ENCODE results near the gene SAMD1. TPM values are rescaled to one million over a fixed set of nuclear protein-coding genes. Genes with fewer than 3 reads are reported as not detected.

The SAMD1 gene
- total and polyA plus RNA-seq, 2 of the 8 experiments (the other 6 are each of a cell fraction or from before 2014, with no cell fraction given): 40.0 to 100 TPM

- no peaks in the 10 kb centered on the region for H3K36me3 ChIP-seq (ENCODE audit: control insufficient read depth in 2 of 4, insufficient read depth in 4 of 4, low read length in 3 of 4)
- H3K4me1 ChIP-seq (replicated peaks in 1 of 4; ENCODE audit: control insufficient read depth in 3 of 4, insufficient read depth in 4 of 4, low read length in 3 of 4): peaks cover 0 to 6% (median 2%) of the 10 kb centered on the region in 4 experiments; a peak in 4 of 7 replicates
- WGBS, 2 experiments (ENCODE audit: extremely low coverage in 1 of 2, insufficient coverage in 1 of 2, insufficient read length in 1 of 2, insufficient replicate concordance in 2 of 2, low coverage in 1 of 2, low lambda C conversion rate in 2 of 2, missing lambda C conversion rate in 1 of 2): 85% methylated on average over 11 of the region's 11 CpGs; no CpG with 5 or more reads in 1 of the 2 experiments
- no peak overlapping the region for H3K27ac ChIP-seq (ENCODE audit: low read depth, low read length)
- POLR2A ChIA-PET (ENCODE audit: partially characterized antibody): interaction anchor here (1.1 to 1.8 kb wide), 3 partner anchors 8 to 91 kb away, joined by 3 to 5 read pairs (median 4); partner anchors contain the start of gene RFX1
- H3K79me2 ChIP-seq (ENCODE audit: control insufficient read depth in 1 of 2, insufficient read depth in 2 of 2, low read length in 2 of 2): no peaks in the 10 kb centered on the region
- H2BK12ac ChIP-seq (ENCODE audit: low read depth, low read length): no peak overlapping the region
- no peaks in the 10 kb centered on the region for H4K20me1 ChIP-seq (replicated peaks in 1 of 2; ENCODE audit: control insufficient read depth in 1 of 2, insufficient read depth in 2 of 2, low read length in 2 of 2)
- CTCF ChIA-PET (ENCODE audit: partially characterized antibody): interaction anchor here (0.5 to 9.9 kb wide), 9 partner anchors 12 to 171 kb away, joined by 3 to 66 read pairs (median 5); partner anchors contain the start of gene MISP3
- H3K56ac ChIP-seq (replicated peaks; ENCODE audit: insufficient read length, low read depth, low read length): no peak overlapping the region
- no peak overlapping the region for H3K14ac ChIP-seq (ENCODE audit: insufficient read length)
- no peak overlapping the region for H3K4me2 ChIP-seq (ENCODE audit: insufficient read depth in 1 of 2, low read depth in 2 of 2, low read length in 2 of 2)
- H4K91ac ChIP-seq (replicated peaks; ENCODE audit: insufficient read length, low read length): no peak overlapping the region
- no peaks in the 10 kb centered on the region; a peak in 1 of 4 replicates for H3K9me3 ChIP-seq (ENCODE audit: insufficient read depth in 2 of 2, low read depth in 1 of 2, low read length in 1 of 2)
- no peak overlapping the region for H3K4me3 ChIP-seq (ENCODE audit: extremely low read depth in 1 of 4, insufficient read depth in 2 of 4, low read depth in 3 of 4, low read length in 4 of 4)
- H2AFZ ChIP-seq (ENCODE audit: low read length): no peak overlapping the region
- H3K23ac ChIP-seq (ENCODE audit: insufficient read length): no peak overlapping the region
- no peak overlapping the region for H3K4ac ChIP-seq (replicated peaks; ENCODE audit: insufficient read length, low read depth, low read length)
- no peak overlapping the region for H2AK5ac ChIP-seq (ENCODE audit: low read depth, low read length)
- DNase-seq (ENCODE audit: low read depth in 1 of 2, low spot score in 2 of 2) (no peak), FAIRE-seq (no peak)
- H3K23me2 ChIP-seq (ENCODE audit: low read depth, low read length): peaks cover 11% of the 10 kb centered on the region; the same call in 1 of the 2 replicates
- no peak overlapping the region for H2BK5ac ChIP-seq (ENCODE audit: low read depth, low read length)
- no peak overlapping the region for H3K18ac ChIP-seq (ENCODE audit: extremely low read depth, low read length)
- H4K5ac ChIP-seq (ENCODE audit: insufficient read length, low read depth, low read length): no peak overlapping the region
- H4K8ac ChIP-seq (ENCODE audit: extremely low read depth, insufficient read depth, low read length): no peak overlapping the region
- peaks cover 3 to 8% (median 6%) of the 10 kb centered on the region in 4 experiments for H3K27me3 ChIP-seq (replicated peaks in 1 of 4; ENCODE audit: control insufficient read depth in 3 of 4, extremely low read depth in 1 of 4, insufficient read depth in 3 of 4, low read length in 3 of 4)
- H2BK15ac ChIP-seq (ENCODE audit: low read length): no peak overlapping the region
- H2BK20ac ChIP-seq (ENCODE audit: low read length): no peak overlapping the region
- no peak overlapping the region for H3K9ac ChIP-seq (replicated peaks in 1 of 4; ENCODE audit: extremely low read depth in 1 of 4, low read depth in 3 of 4, low read length in 3 of 4)
- no peaks in the 10 kb centered on the region for H3K79me1 ChIP-seq (ENCODE audit: low read depth, low read length)
- no peak overlapping the region for H2BK120ac ChIP-seq (replicated peaks; ENCODE audit: low read depth, low read length)
- TF ChIP-seq TAF1 (IDR thresholded peaks at IDR 0.05; ENCODE audit: low read depth, low read length) (no peak), CHD2 (IDR thresholded peaks at IDR 0.05; ENCODE audit: low read length) (no peak), POU5F1 (IDR thresholded peaks at IDR 0.05; ENCODE audit: low read depth, low read length) (no peak), EZH2 (IDR thresholded peaks at IDR 0.05; ENCODE audit: low read depth, low read length, severe bottlenecking) (no peak), ASH2L (IDR thresholded peaks at IDR 0.05; ENCODE audit: low read length) (no peak), PHF8 (conservative IDR thresholded peaks at IDR 0.05; ENCODE audit: low read depth, low read length) (no peak), MAFK (IDR thresholded peaks at IDR 0.05; ENCODE audit: low read depth, low read length) (no peak), CEBPB (IDR thresholded peaks at IDR 0.05; ENCODE audit: low read depth, low read length) (no peak), CREB1 (IDR thresholded peaks at IDR 0.05) (no peak), SIRT6 (IDR thresholded peaks at IDR 0.05; ENCODE audit: low read length) (no peak), EP300 (IDR thresholded peaks at IDR 0.05; ENCODE audit: borderline replicate concordance in 1 of 2, low read depth in 2 of 2, low read length in 2 of 2) (no peak), GABPA (IDR thresholded peaks at IDR 0.05; ENCODE audit: borderline replicate concordance, insufficient read depth, low read length) (no peak)
- TF ChIP-seq, protein P1, sequence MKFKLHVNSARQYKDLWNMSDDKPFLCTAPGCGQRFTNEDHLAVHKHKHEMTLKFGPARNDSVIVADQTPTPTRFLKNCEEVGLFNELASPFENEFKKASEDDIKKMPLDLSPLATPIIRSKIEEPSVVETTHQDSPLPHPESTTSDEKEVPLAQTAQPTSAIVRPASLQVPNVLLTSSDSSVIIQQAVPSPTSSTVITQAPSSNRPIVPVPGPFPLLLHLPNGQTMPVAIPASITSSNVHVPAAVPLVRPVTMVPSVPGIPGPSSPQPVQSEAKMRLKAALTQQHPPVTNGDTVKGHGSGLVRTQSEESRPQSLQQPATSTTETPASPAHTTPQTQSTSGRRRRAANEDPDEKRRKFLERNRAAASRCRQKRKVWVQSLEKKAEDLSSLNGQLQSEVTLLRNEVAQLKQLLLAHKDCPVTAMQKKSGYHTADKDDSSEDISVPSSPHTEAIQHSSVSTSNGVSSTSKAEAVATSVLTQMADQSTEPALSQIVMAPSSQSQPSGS (IDR thresholded peaks at IDR 0.05; ENCODE audit: low read length): no peak
Observed at GRCh38 chr19:14053500-14053899, 37.1 kb downstream of the SAMD1 start.
